Choroid plexus epithelial cell (primary cell): ENCODE data around the gene RAB1B.
A peak's percentile ranks its signal among the peaks of the same experiment; 100 is the strongest.

Experiments
- DNase-seq: peaks from one replicate; pipeline ENCODE4 v3.0.0-alpha.2; 2010; ENCODE audit warnings: low read depth
- H3K4me3 ChIP-seq: 2 replicates; pipeline ENCODE4 v1.5.1; 2011; ENCODE audit warnings: low read depth, mild to moderate bottlenecking, control low read depth, low read length, moderate library complexity
- TF ChIP-seq, protein P1 (sequence below): conservative IDR thresholded peaks from 2 replicates; pipeline ENCODE4 v1.5.1; 2011; ENCODE audit warnings: low read depth, mild to moderate bottlenecking, control low read depth, inconsistent platforms, low read length, moderate library complexity

The RAB1B gene

GRCh38 chr11:66325263-66325671 lies 56.8 kb downstream of the RAB1B start:
- TF ChIP-seq, protein P1, sequence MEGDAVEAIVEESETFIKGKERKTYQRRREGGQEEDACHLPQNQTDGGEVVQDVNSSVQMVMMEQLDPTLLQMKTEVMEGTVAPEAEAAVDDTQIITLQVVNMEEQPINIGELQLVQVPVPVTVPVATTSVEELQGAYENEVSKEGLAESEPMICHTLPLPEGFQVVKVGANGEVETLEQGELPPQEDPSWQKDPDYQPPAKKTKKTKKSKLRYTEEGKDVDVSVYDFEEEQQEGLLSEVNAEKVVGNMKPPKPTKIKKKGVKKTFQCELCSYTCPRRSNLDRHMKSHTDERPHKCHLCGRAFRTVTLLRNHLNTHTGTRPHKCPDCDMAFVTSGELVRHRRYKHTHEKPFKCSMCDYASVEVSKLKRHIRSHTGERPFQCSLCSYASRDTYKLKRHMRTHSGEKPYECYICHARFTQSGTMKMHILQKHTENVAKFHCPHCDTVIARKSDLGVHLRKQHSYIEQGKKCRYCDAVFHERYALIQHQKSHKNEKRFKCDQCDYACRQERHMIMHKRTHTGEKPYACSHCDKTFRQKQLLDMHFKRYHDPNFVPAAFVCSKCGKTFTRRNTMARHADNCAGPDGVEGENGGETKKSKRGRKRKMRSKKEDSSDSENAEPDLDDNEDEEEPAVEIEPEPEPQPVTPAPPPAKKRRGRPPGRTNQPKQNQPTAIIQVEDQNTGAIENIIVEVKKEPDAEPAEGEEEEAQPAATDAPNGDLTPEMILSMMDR = no peak
- DNase-seq = no peak
- H3K4me3 ChIP-seq = no peak overlapping the region

DNA sequence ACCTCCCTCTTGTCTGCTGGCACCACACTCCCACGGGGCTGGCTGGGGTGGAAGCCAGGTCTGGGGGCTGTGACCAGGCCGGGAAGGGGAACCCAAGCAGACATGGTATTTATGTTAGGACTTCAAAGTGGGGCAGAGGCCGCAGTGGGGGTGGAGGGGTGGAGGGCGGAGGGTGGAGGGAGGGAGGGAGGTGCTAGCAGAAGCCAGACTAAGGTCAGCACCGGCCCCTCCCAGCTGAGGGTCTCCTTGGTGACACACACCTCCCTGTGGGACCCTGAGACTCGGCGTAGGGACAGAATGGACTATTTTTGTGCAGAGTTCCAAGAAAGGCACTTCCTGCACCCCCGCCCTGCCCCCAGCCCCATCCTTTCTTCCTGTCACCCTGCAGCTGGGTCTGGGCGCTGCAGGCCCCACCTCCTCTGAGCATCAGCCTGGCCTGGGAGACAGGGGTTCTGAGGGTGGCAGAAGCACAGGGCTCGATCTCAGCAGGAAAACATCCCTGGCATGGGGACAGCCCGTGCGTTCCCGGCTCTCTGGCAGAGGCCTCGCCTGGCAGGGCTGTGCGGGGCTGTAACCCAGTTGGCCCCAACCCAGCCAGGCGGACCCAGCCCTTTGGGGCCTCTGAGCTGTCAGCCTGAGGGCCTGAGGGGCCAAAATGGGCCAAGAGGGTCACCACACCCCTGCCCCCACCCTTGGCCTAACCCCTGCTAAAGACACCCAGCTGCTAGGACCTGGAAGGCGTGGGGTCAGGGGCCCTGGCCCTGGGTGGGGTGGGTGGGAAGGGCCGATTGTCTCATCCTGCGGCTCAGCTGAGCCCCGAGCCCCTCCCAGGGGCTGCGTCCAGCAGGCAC lies 58.0 kb downstream of the RAB1B start:
- H3K4me3 ChIP-seq = no peak overlapping the region
- TF ChIP-seq, protein P1 = no peak
- DNase-seq = peak; percentile 21
